Muscle layer of duodenum (tissue), 2 donors: Measurements from ENCODE around the gene MAD1L1.

ENCODE experiments used
- H3K27ac ChIP-seq: one replicate; pipeline ENCODE4 v1.7.0; 2013; ENCODE audit warnings: mild to moderate bottlenecking, low read length
- H3K27me3 ChIP-seq: one replicate; pipeline ENCODE4 v1.7.0; 2013; ENCODE audit warnings: low read depth, mild to moderate bottlenecking, control low read depth, low read length
- H3K36me3 ChIP-seq, 2 donors: one replicate each; pipeline ENCODE4 v1.7.0; 2013; ENCODE audit warnings: low read length in 2 of 2, control low read depth in 1 of 2, mild to moderate bottlenecking in 1 of 2; ENCODE audit not compliant: insufficient read depth in 2 of 2, control insufficient read depth in 1 of 2
- H3K4me1 ChIP-seq, 2 donors: one replicate each; pipeline ENCODE4 v1.7.0; 2013; ENCODE audit warnings: low read length in 2 of 2, mild to moderate bottlenecking in 2 of 2, control low read depth in 1 of 2, moderate library complexity in 1 of 2; ENCODE audit not compliant: insufficient read depth in 2 of 2, control insufficient read depth in 1 of 2
- H3K4me3 ChIP-seq, 2 donors: one replicate each; pipeline ENCODE4 v1.7.0; 2013; ENCODE audit warnings: low read length in 2 of 2, low read depth in 1 of 2, mild to moderate bottlenecking in 1 of 2
- H3K9me3 ChIP-seq, 2 donors: one replicate each; pipeline ENCODE4 v1.7.0; 2013; ENCODE audit warnings: low read length in 2 of 2, control low read depth in 1 of 2, mild to moderate bottlenecking in 1 of 2; ENCODE audit not compliant: control insufficient read depth in 1 of 2
- donor health status: healthy.

MAD1L1 gene

DNA sequence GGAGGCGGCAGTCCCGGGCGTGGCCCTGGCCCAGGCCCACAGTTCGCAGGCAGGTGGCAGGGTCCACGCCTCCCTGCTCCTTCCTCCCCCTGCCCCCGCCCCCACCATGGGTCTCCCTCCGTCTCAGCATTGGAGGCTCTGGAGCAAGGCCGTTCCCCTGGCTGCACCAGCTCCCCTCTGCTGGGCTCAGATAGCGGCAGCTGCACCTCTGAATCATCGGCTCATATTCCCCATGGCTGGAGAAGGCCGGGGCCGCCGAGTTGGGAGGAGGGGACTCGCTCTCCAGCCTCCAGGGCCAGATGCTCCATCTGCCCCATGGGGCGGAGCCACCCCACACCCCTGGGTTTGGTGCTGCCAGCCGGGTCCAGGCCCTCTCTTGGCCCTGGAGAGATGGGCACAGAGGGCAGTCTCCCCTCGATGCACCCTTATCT, 417.7 kb downstream of the MAD1L1 start:
- Histone ChIP-seq H3K27ac (no peak overlapping the region), H3K4me3 (no peak overlapping the region), H3K27me3 (no peaks in the 10 kb centered on the region), H3K36me3 (peaks cover 0 to 6% of the 10 kb centered on the region in 2 donors), H3K4me1 (peaks cover 0 to 17% of the 10 kb centered on the region in 2 donors), H3K9me3 (no peaks in the 10 kb centered on the region)

DNA sequence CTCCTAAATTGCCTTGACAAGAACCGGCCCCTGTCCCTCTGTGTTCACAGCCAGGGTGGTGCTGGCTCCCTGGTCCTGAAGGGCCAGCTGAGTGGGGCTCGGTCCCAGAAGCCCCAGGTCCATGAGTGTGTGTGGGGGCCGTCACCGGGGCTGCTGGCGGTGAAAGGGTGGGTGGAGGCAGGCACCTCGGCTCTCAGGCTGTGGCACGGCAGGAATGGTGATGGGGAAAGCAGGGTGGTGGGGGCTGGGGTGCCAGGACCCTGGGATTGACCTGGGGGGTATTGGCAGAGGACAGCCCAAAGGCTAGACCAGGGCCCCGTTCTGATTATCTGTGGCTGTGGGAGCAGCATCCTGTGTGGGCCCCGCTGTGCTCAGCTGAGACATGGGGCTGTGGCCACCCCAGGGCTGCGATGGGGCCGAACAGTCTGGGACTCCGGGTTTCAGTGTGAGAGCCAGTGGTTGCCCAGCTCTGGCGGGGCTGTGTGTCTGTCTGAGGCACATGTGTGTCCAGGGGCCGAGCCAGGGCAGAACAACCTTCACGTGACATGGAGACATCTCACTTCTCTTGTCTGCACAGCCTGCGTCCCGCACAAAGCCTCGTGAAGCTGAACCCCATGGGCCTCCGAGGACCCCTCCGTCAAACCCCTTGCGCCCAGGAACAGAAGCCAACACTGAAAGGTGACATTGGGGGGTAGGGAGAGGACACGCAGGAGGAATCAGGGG, 418.5 kb downstream of the MAD1L1 start:
- Histone ChIP-seq H3K4me1 (peaks cover 0 to 17% of the 10 kb centered on the region in 2 donors), H3K27me3 (no peaks in the 10 kb centered on the region), H3K27ac (no peak overlapping the region), H3K36me3 (peaks cover 0 to 6% of the 10 kb centered on the region in 2 donors), H3K4me3 (no peak overlapping the region), H3K9me3 (no peaks in the 10 kb centered on the region)

DNA sequence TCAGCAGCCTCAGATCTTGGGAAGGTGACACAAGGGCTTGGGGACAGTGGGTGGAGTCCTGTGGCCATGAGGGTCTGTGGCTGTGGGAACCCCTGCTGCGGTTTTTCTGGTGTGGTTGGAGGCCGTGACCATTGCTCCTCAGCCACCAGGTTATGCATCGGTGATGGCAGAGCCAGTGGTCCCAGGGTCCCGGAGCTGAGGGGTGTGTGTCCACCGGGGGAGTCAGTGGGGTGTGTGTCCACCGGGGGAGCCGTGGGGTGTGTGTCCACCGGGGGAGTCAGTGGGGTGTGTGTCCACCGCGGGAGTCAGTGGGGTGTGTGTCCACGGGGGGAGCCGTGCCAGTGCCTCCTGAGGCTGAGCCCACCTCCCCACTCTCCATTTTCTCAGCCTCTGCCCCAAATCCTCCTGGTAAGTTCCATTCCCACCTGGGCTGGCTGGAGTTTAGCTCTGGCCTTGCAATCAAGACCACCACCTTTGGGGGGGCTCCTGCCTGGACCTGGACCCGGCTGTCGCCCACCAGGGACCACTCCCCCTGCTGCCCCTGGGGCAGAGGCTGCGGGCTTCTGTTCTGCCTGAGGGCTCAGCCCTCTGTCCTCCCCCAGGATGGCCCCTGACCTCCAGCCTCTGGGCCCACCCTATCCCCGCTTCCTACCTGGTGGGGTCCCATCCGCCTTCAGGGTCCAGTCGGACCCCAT, 419.2 kb downstream of the MAD1L1 start:
- no peaks in the 10 kb centered on the region for H3K9me3 ChIP-seq
- no peaks in the 10 kb centered on the region for H3K27me3 ChIP-seq
- peaks cover 0 to 17% of the 10 kb centered on the region in 2 donors for H3K4me1 ChIP-seq
- H3K27ac ChIP-seq, result no peak overlapping the region
- H3K36me3 ChIP-seq, result peaks cover 0 to 6% of the 10 kb centered on the region in 2 donors
- H3K4me3 ChIP-seq, result no peak overlapping the region

DNA sequence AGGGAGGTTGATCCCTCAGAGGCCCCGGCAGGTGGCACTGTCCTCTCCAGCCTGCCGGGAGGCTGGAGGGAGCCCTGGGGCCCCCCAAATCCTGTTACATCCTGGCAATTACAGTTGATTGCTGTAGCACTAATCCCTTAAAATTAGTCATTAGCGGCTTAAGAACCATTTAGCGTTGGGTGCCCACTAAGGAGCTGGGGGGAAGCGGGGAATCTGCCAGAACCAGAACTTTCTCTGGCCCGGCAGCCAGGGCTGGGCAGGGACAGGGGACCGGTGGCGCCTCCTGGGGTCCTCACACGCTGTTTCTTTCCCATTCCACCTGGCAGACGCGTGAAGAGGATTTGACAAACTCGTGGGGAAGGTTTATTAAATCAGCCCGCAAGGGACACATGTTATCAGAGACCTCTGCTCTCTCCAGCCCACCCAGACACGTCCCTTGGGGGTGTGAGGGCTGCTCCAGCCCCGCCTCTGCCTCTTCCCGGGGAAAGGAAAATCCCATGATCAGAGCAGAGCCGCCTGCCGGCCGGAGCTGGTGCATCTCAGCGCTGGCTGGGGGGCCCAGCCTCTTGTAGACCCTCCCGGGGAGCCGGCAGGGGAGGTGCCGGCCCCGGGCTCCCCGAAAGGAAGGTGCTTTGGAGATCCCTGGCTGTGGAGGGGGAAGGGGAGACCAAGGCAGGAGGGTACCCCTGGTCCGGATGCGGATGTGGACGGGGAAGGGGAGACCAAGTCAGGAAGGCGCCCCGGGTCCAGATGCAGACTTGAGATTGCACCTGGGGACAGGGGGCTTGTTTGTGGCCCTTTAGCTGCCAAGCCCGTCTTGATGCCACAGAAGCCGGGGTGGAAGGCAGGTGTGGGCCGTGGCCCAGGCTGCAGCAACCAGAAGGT, 420.0 kb downstream of the MAD1L1 start:
- Histone ChIP-seq H3K27me3 (no peaks in the 10 kb centered on the region), H3K36me3 (peaks cover 0 to 6% of the 10 kb centered on the region in 2 donors), H3K4me1 (peaks cover 0 to 17% of the 10 kb centered on the region in 2 donors), H3K4me3 (no peak overlapping the region), H3K27ac (no peak overlapping the region), H3K9me3 (no peaks in the 10 kb centered on the region)

DNA sequence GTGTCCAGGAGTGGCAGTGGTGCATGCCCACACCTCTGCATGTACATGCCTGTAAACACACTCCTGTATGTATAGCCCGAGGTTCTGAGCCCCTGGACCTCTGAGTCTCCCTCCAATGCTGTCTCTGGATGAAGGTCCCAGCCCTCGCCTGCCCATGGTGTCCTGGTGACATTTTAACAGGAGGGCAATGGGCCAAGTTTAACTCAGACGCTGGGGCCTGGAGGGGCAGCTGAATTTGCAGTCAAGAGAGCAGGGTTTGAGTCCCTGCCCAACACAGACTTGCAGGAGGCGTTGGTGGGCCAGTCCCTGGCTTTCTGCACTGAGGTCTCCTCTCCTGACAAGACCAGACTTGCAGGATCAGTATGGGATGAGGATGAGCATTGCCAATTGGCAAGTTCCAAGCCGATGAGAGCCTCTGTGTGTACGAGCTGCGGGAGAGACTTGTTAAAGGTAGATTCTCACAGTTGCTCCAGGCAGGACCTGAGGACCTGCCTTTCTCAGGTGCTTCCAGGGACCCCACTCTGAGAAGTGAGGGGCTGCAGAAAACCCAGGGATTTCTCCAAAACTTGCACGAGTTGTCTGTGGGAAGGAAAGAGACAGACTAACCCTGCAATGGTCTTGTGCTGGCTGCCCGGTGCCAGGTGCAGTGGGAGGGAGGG, 420.8 kb downstream of the MAD1L1 start:
- Histone ChIP-seq H3K9me3 (no peaks in the 10 kb centered on the region), H3K27ac (no peak overlapping the region), H3K4me1 (peaks cover 0 to 17% of the 10 kb centered on the region in 2 donors), H3K27me3 (no peaks in the 10 kb centered on the region), H3K36me3 (peaks cover 0 to 6% of the 10 kb centered on the region in 2 donors), H3K4me3 (no peak overlapping the region)

DNA sequence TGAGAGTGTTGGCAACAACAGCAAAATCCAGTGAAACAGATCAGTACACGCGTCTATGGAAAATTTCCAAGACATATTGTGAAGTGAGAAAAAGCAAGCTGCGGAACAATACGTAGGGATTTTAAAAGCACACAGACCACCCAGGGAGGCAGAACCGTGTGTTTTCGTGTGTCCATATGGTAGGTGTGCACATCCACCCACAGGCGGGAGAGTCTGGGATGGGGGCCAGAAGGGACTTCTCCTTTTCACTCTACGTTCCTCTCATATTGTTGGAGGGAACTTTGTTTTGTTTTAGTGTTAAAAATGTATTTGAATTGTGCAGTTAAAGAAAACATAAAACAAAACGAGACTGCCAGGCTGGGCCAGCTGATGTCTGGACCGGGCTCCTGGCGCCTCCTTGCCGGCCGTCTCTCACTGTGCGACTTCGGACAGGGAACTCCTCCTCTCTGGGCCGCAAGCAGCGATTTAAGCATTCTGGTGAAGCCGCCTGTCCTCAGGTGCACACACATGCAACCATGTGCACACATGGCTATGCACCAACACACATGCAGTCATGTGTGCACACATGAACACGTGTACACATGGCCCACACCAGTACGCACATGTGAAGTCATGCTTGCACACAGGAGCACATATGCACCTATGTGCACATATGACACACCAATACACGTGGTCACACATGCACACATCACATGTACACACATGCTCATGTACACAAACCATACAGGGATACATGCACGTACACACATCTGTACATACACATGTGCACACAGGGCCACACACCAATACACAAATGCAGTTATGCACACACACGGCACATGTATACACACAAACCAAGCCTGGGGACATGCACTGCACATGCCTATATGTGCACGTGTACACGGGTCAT, 421.5 kb downstream of the MAD1L1 start:
- Histone ChIP-seq H3K27ac (no peak overlapping the region), H3K4me1 (peaks cover 0 to 17% of the 10 kb centered on the region in 2 donors), H3K4me3 (no peak overlapping the region), H3K36me3 (peaks cover 0 to 6% of the 10 kb centered on the region in 2 donors), H3K9me3 (no peaks in the 10 kb centered on the region), H3K27me3 (no peaks in the 10 kb centered on the region)

DNA sequence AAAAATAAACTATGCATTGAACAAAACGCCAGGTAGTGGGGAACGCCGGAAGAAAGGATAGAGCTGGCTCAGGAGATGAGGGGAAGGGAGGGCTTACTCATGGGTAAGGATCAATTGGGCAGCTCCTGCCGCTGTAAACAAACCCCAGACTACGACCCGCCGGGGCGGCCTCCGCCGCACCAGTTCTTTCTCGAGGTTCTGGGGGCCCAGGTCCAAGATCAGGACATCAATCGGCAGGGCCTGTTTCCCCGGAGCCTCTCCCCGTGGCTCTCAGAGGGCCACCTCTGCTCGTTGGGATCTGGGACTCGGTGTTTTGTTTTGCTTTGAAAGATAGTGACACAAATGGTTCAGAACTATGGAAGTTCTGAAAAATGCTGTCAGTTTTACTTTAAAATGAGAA, 422.2 kb downstream of the MAD1L1 start:
- H3K4me3 ChIP-seq, result no peak overlapping the region

DNA sequence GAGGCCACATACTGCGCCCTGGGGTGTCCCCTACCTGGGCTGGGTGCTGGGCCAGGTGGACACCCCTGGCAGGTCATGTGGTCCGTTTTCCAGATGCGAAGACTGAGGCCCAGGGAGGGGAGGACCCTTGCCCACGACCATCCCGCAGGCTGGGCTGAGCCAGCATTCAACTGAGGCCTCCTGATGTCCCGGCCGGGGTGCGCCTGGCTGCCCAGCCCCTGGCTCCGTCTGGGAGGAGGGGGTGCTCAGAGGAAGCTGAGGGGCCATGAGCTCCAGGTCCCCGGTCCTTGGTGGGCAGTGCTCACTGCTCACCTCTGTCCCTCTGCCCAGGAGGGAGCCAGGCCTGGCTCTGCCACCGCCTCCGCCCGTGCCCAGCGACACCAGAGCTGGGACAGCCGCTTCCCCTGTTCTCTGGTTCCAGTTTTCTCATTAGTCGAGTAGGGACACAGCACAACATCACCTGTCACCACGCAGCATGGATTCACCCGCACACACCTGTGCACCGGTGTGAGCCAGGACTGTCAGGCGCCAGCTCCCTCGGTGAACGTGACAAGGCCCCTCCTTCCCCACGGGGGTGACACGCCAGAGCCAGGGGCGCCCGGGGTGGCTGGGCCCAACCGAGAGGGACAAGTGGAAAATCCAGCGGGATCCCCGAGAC, 423.0 kb downstream of the MAD1L1 start:
- no peak overlapping the region for H3K4me3 ChIP-seq
- H3K9me3 ChIP-seq, result no peaks in the 10 kb centered on the region
- H3K36me3 ChIP-seq, result peaks cover 0 to 6% of the 10 kb centered on the region in 2 donors
- H3K4me1 ChIP-seq, result peaks cover 0 to 17% of the 10 kb centered on the region in 2 donors
- no peaks in the 10 kb centered on the region for H3K27me3 ChIP-seq
- H3K27ac ChIP-seq, result no peak overlapping the region

More for the DNA sequence above, 422.2 kb downstream of the MAD1L1 start:
- peaks cover 0 to 17% of the 10 kb centered on the region in 2 donors for H3K4me1 ChIP-seq
- H3K27me3 ChIP-seq, result no peaks in the 10 kb centered on the region
- H3K9me3 ChIP-seq, result no peaks in the 10 kb centered on the region
- no peak overlapping the region for H3K27ac ChIP-seq
- H3K36me3 ChIP-seq, result peaks cover 0 to 6% of the 10 kb centered on the region in 2 donors

DNA sequence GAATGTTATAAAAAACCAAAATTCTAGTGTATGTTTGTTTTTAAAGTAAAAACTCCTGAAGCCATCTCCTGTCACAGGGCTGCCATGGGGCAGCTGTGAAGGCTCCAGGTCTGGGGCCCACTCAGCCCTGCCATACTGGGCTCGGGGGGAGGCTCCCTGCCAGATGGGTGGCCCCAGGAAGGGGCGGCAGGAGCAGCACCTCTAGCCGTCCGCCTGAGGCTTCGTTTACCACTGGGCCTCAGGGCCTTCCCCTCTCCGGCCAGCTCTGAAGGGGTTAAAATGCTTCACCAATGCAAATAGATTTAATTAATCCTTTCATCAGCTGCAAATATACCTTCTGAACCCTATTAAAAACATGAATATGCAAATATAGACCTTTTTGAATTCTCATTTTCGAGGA, 423.7 kb downstream of the MAD1L1 start:
- H3K27me3 ChIP-seq, result no peaks in the 10 kb centered on the region

More for the DNA sequence above, 423.7 kb downstream of the MAD1L1 start:
- Histone ChIP-seq H3K9me3 (no peaks in the 10 kb centered on the region), H3K4me3 (no peak overlapping the region), H3K27ac (no peak overlapping the region), H3K4me1 (peaks cover 0 to 17% of the 10 kb centered on the region in 2 donors), H3K36me3 (peaks cover 0 to 3% of the 10 kb centered on the region in 2 donors)
